Measurements from ENCODE around the gene GRIP2.
"Not testable (repeated sequence)": the region's sequence is repeated elsewhere in the genome, so short reads cannot be mapped to it uniquely, and the experiment has no call there.

GRIP2 gene

GRCh38 chr3:14520967-14521366 lies 19.2 kb downstream of the GRIP2 start:
- DNase-seq (ENCODE audit: low read depth in 2 of 2) = no peak

GRCh38 chr3:14520149-14520548 lies 20.0 kb downstream of the GRIP2 start:
- DNase-seq (ENCODE audit: low read depth in 2 of 2) = no peak

GRCh38 chr3:14519406-14519805 lies 20.7 kb downstream of the GRIP2 start:
- no peak for DNase-seq (ENCODE audit: low read depth in 2 of 2)

DNA sequence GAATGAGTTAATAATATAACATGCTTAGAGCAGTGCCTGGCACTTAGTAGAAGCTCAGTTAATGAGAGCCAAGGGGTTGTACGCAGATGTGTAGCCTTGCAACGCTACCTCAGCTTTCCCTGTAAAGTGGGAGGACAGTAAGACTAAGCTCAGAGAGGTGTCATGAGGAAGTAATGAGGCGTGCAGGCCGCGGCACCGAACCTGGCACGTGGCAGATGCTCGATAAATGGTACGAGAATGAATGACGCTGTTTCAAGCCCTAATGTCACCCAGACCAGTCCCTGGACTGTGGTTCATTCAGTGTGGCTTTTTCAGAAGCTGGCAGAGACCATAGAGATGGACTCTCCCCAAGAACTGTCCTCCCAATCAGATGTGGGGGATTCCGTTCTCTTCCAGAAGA lies 21.2 kb downstream of the GRIP2 start:
- no peak for DNase-seq (ENCODE audit: low read depth in 2 of 2)

DNA sequence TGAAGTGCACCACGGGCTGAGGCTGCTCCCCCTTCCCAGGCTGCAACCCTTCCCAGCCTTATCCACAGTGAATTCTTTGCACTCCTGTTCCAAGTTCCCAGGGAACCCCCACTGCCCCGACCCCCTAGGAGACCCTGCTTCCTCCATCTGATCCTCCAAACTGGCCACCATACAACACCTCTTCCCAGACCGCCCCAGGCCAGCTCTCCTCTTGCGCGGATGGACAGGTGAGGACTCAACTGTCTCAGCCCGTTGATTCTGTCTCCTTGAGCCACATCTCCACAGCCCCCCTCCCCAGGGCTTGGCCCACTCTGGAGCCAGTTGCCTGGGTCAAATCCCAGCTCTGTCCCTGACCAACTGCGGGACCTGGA lies 21.7 kb downstream of the GRIP2 start:
- no peak for DNase-seq (ENCODE audit: low read depth in 2 of 2)

DNA sequence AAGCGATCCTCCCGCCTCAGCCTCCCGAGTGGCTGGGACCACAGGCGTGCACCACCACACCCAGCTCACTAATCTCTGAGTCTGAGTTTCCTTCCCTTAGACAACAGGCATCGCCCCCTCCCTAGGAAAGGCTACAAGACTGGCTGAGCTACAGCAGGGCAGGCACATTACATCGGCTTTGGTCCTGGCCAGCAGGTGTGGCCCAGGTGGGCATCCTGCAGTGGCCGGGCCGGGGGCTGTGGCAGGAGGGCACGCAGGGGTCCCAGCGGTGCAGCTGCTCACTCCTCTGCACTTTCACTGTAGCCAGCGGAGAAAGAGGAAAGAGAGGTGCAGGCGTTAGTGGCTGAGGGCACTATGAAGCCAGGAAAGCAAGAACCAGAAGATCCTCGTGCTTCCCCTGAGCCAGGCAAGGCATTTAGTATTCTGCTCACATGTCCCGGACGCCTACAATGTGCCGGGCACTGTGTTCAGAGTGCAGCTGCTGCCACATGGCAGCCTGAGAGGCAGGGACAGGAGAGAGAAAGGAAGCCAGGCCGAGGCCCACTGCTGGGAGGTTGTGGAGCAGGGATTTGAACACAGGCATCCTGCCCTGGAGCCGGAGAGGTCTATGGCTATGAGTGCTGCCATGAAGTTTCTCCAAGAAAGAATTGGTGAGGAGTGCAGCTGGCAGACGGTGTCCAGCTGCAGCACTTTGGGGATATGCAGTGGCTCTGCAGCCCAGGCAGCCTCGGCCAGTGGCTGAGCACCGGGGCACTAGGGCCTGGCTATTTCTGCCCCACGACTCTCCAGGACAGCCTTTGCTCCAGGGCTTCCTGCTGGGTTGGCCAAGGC lies 22.3 kb downstream of the GRIP2 start:
- DNase-seq (ENCODE audit: low read depth in 2 of 2) = no peak

DNA sequence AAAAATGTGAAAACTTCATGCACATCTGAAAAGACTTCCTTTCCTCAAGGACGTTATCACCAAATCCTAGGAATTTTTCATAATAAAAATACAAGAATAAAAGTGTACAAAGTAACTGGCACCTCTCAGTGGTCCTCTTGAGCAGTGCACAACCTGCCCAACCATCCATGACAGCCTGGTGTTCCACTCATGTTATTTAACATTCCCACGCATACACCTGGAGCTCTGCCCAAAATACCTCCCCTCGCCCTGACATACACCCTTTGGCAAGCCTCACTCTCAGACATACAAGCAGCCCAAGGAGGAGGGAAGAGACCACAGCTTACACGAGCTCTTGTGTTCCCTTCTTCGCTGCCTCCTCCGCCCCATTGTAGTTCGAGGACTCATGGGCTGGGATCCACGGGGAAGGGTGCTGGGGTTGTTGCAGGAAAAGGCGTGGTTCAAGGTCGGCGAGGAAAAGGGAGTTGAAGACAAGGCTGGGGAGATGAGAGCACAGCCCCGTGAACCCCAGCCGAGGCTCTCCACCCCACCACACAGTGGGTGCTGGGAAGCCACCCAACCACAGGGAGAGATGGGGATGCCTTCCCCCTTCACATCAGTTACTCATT lies 23.3 kb downstream of the GRIP2 start:
- no peak for DNase-seq (ENCODE audit: low read depth in 2 of 2)

GRCh38 chr3:14515526-14515925 lies 24.6 kb downstream of the GRIP2 start:
- not testable (repeated sequence) for DNase-seq (ENCODE audit: low read depth in 2 of 2)

GRCh38 chr3:14514323-14514720 lies 25.8 kb downstream of the GRIP2 start:
- DNase-seq (ENCODE audit: low read depth in 2 of 2) = no peak

DNA sequence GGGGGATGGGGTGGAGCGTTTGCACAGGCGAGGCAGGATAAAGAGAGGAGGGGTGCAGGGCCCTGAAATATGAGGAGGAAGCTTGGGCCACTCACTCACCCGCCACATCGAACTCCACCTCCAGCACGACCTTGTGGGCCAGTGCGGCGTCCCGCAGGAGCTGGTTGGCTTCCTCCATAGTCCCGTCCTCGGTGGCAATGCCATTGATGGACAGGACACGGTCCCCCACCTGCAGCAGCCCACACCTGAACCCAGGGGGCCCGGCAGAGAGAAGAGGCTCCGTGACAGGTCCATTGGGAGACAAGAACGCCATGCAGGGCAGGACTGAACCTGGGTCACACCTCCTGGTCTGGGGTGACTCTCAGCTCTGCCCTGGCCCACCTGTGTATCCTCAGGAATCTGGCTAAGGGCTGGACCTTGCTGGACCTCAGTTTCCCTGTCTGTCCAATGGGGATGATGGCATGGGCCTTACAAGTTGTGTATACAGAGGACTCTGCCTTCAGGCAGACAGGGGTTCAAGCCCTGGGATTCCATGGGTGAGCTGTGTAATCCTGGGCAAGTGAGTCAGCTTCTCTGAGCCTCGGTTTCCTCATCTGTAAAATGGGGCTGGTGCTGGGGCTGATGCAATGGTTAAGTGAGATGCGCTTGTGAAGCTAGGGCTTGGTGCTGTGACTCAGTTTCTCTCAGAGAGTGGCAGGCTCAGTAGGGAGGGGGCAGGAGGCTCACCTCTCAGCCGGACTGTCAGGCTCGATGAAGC lies 26.4 kb downstream of the GRIP2 start:
- DNase-seq (ENCODE audit: low read depth in 2 of 2) = no peak

DNA sequence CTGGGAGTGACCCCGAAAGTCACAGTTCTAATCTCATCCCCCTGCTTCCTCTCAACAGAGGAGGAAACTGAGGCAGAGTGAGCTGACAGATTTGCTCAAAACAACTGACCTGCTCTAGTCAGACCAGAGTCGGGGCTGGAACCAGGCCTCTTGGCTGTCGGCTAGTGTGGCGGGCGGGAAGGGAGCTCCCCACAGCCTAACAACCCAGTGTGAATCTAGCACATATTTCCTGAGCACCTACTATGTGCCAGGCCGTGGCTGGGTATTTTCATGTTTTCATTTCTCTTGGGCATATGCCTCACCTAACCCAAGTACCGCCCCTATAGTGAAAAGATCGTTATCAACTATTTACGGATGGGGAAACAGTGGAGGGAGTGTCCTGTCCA lies 27.2 kb downstream of the GRIP2 start:
- no peak for DNase-seq (ENCODE audit: low read depth in 2 of 2)

DNA sequence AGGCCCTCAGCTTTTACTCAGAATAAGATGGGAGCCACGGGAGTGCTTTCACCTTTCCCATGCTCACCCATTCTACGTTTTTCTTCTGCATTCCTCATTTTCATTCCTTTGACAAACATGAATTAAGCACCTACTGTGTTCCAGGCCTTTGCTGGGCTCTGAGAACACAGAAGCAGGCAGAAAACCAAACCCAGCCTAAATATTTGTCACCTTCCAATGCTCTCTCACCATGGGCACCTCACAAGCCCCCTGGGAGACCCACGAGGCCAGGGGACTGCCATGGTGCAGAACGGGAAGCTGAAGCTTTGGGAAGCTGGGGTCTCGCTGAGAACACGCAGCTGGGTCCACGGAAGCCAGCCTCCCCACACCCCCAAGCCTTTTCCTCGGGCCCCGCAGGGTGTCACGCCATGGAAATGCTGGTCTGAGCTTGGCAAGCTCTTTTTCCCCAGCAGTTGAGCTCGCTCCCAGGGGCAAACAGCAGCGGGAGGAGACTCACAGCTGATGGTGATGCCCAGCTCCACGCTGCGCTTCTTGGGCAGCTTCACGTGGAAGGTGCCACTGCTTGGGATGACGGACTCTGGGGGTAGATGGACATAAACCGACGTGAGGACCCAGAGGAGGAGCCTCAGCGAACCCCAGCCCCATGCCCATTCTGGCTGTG lies 27.7 kb downstream of the GRIP2 start:
- no peak for DNase-seq (ENCODE audit: low read depth in 2 of 2)

- no peak for DNase-seq (ENCODE audit: low read depth in 2 of 2)
Observed at GRCh38 chr3:14511623-14512280, 28.4 kb downstream of the GRIP2 start.

DNA sequence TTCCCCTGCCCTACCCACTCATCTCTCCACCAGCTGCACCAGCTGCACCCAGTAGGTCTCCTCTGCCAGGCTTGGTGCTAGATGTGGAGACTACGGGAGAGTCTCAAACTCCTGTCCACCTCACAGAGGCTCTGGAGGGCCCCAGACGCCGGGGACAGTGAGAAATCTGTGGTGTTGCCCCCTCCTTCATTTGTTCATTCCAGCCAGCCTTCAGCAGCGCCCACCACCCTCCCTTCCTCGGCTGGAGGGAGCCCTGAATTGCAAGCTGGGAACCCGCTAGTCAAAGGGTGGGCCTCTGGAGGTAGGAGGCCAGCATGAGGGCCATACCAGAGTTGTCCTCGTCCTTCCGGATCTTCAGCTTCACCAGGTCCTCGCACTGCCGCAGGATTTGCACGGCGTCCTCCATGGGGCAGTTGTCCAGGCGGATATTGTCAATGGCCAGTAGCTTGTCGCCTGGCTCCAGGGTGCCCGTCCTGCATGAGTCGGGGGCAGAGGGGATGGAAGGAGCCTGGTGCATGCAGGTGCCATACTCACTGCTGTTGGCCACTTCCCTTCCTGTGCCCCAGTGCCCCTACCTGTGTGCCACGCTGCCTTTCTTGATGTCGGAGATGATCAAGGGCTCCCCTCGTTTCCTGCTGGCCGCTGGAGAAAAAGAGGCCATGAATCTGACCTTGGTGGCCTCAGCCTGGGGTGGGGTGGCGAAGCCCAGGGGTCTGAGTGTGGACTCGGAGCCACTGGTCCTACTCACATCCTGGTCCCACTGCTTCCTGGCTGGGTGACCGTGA lies 29.1 kb downstream of the GRIP2 start:
- DNase-seq (ENCODE audit: low read depth in 2 of 2) = no peak

GRCh38 chr3:14509796-14510100 lies 30.4 kb downstream of the GRIP2 start:
- no peak for DNase-seq (ENCODE audit: low read depth in 2 of 2)

DNA sequence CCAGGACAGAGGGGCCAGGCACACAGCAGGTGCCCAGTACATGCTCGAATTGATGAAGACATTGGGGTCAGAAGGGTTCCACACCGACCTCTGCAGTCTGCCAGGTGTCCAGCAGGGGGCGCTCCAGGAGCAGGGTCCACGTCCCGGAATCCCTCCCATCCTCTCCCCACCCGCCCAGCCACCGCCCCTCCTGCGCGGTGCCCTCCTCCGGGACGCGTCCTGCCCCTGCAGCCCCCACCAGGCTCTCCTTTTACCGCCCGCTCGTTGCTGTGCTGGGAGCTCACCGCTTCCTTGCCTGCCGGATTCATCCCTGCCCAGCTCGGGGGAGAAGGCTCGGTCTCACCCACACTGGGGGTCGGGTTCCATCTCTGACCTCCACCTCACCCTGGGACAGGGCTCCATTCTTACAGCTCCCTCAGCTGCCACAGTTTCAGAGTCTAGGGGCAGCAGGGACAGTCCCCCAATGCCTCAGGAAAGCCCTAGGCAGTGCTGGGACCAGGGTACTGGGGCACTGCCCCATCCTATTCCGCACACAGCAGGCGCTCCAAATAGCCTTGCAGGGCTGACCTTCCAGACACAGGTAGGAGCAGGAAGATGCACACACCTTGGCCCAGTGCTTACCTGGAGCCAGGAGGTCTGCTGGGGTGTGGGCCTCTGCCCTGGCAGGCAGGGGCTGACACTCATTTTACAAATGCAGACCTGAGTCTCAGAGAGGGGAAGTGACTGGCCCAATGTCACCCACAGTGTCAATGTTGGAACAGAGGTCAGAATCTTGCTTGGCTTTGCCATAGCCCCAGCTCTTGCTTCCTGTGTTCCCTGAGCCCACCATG lies 31.0 kb downstream of the GRIP2 start:
- DNase-seq (ENCODE audit: low read depth in 2 of 2) = peak; percentile 37 to 50

DNA sequence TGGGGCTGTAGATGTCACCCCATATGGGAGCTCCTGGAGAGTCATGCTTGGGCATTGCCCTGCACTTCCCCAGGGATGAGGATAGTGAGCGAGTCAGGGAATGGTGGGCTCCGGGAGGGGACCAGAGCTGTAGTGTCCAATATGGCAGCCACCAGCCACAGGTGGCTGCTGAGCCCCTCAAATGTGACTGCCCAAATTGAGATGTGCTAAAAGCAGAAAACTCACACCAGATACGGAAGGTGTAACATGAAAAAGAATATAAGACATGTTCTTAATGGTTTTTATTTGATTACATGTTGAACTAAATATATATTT lies 31.7 kb downstream of the GRIP2 start:
- no peak for DNase-seq (ENCODE audit: low read depth in 2 of 2)

DNA sequence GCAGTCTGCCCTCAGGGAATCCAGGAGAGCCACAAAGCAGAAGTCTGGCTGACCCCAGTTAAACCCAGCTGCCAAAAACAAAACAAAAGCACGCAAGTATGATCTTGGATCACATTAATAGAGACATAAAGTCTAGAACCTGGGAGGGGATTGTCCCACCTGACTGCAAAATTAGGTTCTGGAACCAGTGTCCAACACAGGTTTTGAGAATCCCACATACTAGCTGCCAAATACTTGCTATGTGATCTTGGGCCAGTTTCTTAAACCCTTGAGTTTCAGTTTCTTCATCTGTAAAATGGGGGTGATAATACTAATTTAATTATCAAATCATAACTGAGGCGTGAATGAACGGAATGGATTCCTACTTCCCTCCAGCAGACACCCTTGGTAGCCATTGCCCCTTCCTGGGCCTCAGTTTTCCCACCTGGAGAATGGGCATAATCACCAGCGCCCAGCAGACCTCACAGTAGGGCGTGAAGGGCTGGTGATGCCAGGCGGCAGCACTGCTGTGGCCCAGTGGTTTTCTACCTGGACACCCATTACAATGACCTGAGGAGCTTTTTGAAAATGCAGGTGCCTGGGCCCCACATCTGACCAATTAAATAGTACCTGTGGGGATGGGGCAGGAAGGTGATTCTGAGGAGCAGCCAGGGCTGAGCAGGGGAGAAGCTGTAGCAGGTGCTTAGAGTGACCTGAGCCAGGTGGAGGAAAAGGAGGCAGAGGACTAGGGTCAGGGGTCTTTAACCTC lies 32.2 kb downstream of the GRIP2 start:
- DNase-seq (ENCODE audit: low read depth in 2 of 2) = no peak

DNA sequence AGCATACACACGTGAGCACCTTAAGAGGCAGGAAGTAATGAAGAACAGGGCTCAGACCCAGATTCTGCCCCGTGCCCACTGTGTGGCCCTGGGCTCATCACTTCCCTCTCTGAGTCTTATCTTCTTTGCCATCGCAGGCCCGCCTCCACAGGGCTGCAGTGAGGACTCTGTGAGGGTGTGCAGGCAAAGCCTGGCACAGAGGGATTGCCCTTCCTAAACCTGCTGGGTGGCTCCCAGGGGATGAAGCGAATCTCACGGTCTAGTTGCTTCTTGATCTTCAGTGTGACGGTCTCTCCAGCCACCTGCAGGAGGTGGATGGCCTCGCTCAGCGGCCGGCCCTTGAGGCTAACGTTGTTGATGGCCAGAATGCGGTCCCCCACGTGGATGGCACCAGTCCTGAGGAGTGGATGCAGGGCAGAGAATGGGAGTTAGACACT lies 32.8 kb downstream of the GRIP2 start:
- no peak for DNase-seq (ENCODE audit: low read depth in 2 of 2)

Data from stimulated activated CD8-positive, alpha-beta memory T cell treated with anti-CD3 and anti-CD28 coated beads, Interleukin-2, amount 100 ng/mL, for 1 hour (primary cell).